ENCODE results near the gene DNAJC4. TPM values are rescaled to one million over a fixed set of nuclear protein-coding genes. Genes with fewer than 3 reads are reported as not detected.

The DNAJC4 gene
- total RNA-seq, 1 donor from 2014 or later, result 27.2 TPM

GRCh38 chr11:64224151-64224890 is 6.0 kb upstream of the DNAJC4 start:
- TF ChIP-seq CTCF (conservative IDR thresholded peaks at IDR 0.05), result no peak
- Mint-ChIP-seq H3K9me3 (no peaks in the 10 kb centered on the region), H3K27me3 (ENCODE audit: low read depth) (no peaks in the 10 kb centered on the region), H3K4me3 (peak overlapping the region; percentile 91), H3K36me3 (ENCODE audit: low read depth) (no peaks in the 10 kb centered on the region), H3K27ac (ENCODE audit: unreplicated experiment) (peak overlapping the region; percentile 71), H3K4me1 (peaks cover 18% of the 10 kb centered on the region)
- DNase-seq (ENCODE audit: low read depth, low spot score), result no peak

- no peaks in the 10 kb centered on the region for H3K36me3 Mint-ChIP-seq (ENCODE audit: low read depth)
- no peak overlapping the region for H3K27ac Mint-ChIP-seq (ENCODE audit: unreplicated experiment)
- DNase-seq (ENCODE audit: low read depth, low spot score), result no peak
- H3K27me3 Mint-ChIP-seq (ENCODE audit: low read depth), result no peaks in the 10 kb centered on the region
- TF ChIP-seq CTCF (conservative IDR thresholded peaks at IDR 0.05), result no peak
- H3K4me3 Mint-ChIP-seq, result peak overlapping the region; percentile 91
- no peaks in the 10 kb centered on the region for H3K9me3 Mint-ChIP-seq
- H3K4me1 Mint-ChIP-seq, result peaks cover 25% of the 10 kb centered on the region
These were observed 5.3 kb upstream of the DNAJC4 start for GRCh38 chr11:64224891-64225607.

- H3K27ac Mint-ChIP-seq (ENCODE audit: unreplicated experiment), result peak within 1 kb of the TSS; percentile 50
- no peaks in the 10 kb centered on the region for H3K9me3 Mint-ChIP-seq
- H3K4me1 Mint-ChIP-seq, result peaks cover 30% of the 10 kb centered on the region
- peak; percentile 91 for DNase-seq (ENCODE audit: low read depth, low spot score)
- no peaks in the 10 kb centered on the region for H3K27me3 Mint-ChIP-seq (ENCODE audit: low read depth)
- TF ChIP-seq CTCF (conservative IDR thresholded peaks at IDR 0.05), result peak; percentile 47
- H3K36me3 Mint-ChIP-seq (ENCODE audit: low read depth), result no peaks in the 10 kb centered on the region
- peak within 1 kb of the TSS; percentile 91 for H3K4me3 Mint-ChIP-seq
These were observed 4.5 kb upstream of the DNAJC4 start, which contains the start of the genes NUDT22 and TRPT1 for GRCh38 chr11:64225608-64226506. Gene NUDT22 (plus strand): TSS chr11:64226274. CDS start chr11:64226653, 379 bp downstream. Gene TRPT1 (minus strand): TSS chr11:64226186. CDS start chr11:64225860, 326 bp downstream.

GRCh38 chr11:64226507-64227051 is 3.8 kb upstream of the DNAJC4 start:
- no peaks in the 10 kb centered on the region for H3K36me3 Mint-ChIP-seq (ENCODE audit: low read depth)
- no peak for DNase-seq (ENCODE audit: low read depth, low spot score)
- peaks cover 33% of the 10 kb centered on the region for H3K4me1 Mint-ChIP-seq
- H3K9me3 Mint-ChIP-seq, result no peaks in the 10 kb centered on the region
- peak overlapping the region; percentile 91 for H3K4me3 Mint-ChIP-seq
- H3K27me3 Mint-ChIP-seq (ENCODE audit: low read depth), result no peaks in the 10 kb centered on the region
- TF ChIP-seq CTCF (conservative IDR thresholded peaks at IDR 0.05), result no peak
- no peak overlapping the region for H3K27ac Mint-ChIP-seq (ENCODE audit: unreplicated experiment)

All from neural crest cell (in vitro differentiated cells).